BLaER1 treated with 17β-estradiol and CSF1 and Interleukin-3, amounts not matched to agents 10 nM and 100 nM (cell line): ENCODE results near the gene TSPAN18.

Experiments used
- H3K27ac ChIP-seq, 11 experiments: shearing (Covaris generic); formaldehyde crosslinking; 2 replicates each; pipeline ENCODE4 v1.8.1; 2022
- H3K27me3 ChIP-seq, 11 experiments: shearing (Covaris generic); formaldehyde crosslinking; 2 replicates each; pipeline ENCODE4 v1.8.1; 2022
- H3K36me3 ChIP-seq, 11 experiments: shearing (Covaris generic); formaldehyde crosslinking; 2 replicates each; pipeline ENCODE4 v1.8.1; 2022
- H3K4me1 ChIP-seq, 10 experiments: shearing (Covaris generic); formaldehyde crosslinking; 2 replicates each; pipeline ENCODE4 v1.8.1; 2022
- H3K4me2 ChIP-seq, 11 experiments: shearing (Covaris generic); formaldehyde crosslinking; 2 replicates each; pipeline ENCODE4 v1.8.1; 2022
- H3K4me3 ChIP-seq, 10 experiments: shearing (Covaris generic); formaldehyde crosslinking; 2 replicates each; pipeline ENCODE4 v1.8.1; 2022
- H3K9ac ChIP-seq, 11 experiments: shearing (Covaris generic); formaldehyde crosslinking; 2 replicates each; pipeline ENCODE4 v1.8.1; 2022
- H3K9me3 ChIP-seq, 11 experiments: shearing (Covaris generic); formaldehyde crosslinking; replicated peaks in 1 of 11; 2 replicates each; pipeline ENCODE4 v1.8.1; 2022
- H4K20me1 ChIP-seq, 11 experiments: shearing (Covaris generic); formaldehyde crosslinking; 2 replicates each; pipeline ENCODE4 v1.8.1; 2022
- Cebpa-rat ChIP-seq, 11 experiments: shearing (Covaris generic); IDR thresholded peaks; 2 replicates each; pipeline ENCODE4 v1.8.1; 2022

Gene TSPAN18

DNA sequence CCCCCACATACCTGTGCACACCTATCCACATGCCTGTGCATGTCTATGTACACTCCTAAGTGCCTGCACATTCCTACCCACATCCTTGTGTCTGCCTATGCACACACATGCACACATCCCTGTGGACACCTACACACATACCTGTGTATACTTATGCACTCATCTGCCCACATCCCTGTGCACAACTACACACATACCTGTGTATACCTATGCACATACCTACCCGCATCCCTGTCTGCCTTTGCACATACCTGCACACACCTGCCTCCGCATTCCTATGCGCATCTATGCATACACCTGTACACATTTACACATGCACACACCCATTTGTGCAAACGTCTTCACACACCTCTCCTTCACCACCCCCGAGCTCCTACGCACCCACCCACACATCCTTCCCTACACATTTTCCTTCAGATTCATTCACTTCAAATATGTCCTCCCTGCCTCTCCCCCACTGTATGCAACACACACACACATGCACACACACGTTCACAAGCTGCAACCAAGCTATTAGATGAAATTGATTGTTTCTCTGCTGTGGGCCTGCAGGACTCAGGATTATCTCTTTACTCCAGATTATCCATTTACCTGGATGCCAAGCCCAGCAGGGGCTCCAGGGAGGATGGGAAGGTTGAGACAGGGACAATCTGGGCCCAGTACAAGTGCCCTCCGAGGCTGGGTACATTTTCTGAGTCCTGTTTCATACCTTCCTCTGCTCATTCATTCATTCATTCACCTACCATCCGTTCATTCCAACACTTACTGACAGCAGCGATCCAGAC is 53.2 kb downstream of the TSPAN18 start:
- H3K27me3 ChIP-seq: no peaks in the 10 kb centered on the region
- H4K20me1 ChIP-seq: no peaks in the 10 kb centered on the region
- H3K9ac ChIP-seq: no peak overlapping the region
- no peaks in the 10 kb centered on the region for H3K36me3 ChIP-seq
- peaks cover 8 to 44% (median 34%) of the 10 kb centered on the region in 10 experiments for H3K4me1 ChIP-seq
- H3K9me3 ChIP-seq: peaks cover 0 to 20% (median 0%) of the 10 kb centered on the region in 11 experiments; a peak in 7 of 22 replicates
- no peak overlapping the region for H3K4me3 ChIP-seq
- no peak overlapping the region for H3K27ac ChIP-seq
- no peak overlapping the region for H3K4me2 ChIP-seq
- TF ChIP-seq Cebpa-rat (IDR thresholded peaks at IDR 0.05): no peak

DNA sequence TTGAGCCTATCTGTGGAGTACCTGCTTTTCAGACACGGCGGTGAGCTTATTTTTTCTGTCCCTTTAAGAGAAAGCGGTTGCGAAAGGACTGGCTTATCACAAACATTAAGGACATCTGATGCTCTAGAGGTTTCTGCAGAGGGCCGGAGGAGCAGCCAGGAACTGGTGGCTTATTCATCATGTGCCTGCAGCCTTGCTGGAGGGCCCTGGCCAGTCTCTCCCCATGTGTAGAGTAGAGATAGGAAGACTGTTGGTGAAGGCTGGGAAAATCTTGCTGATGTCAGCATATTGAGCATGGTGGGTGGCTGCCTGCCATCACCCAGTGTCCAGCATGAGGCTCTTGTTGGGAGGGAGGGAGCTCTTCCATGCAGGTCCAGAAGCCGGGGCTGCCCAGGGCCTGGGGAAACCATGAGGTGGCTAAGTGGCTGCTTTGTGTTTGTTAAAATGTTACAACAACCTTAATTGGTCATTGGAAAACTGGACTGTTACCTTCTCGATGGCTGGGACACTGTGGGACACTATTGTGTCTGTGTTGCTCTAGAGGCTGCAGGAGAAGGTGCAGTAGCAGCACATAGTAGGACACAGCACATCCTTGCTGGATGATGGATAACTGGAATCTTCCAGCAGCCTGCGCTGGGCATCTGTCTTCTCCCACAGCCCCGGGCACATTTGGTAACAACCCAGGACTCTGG is 54.3 kb downstream of the TSPAN18 start:
- H3K4me3 ChIP-seq: no peak overlapping the region
- peaks cover 0 to 9% (median 0%) of the 10 kb centered on the region in 11 experiments; a peak in 1 of 22 replicates for H4K20me1 ChIP-seq
- H3K27ac ChIP-seq: no peak overlapping the region
- H3K4me1 ChIP-seq: peaks cover 7 to 37% (median 29%) of the 10 kb centered on the region in 10 experiments; a peak in 18 of 20 replicates
- peaks cover 0 to 20% (median 0%) of the 10 kb centered on the region in 11 experiments; a peak in 7 of 22 replicates for H3K9me3 ChIP-seq
- TF ChIP-seq Cebpa-rat (IDR thresholded peaks at IDR 0.05): no peak
- H3K36me3 ChIP-seq: no peaks in the 10 kb centered on the region
- H3K4me2 ChIP-seq: no peak overlapping the region
- no peaks in the 10 kb centered on the region for H3K27me3 ChIP-seq
- H3K9ac ChIP-seq: no peak overlapping the region

DNA sequence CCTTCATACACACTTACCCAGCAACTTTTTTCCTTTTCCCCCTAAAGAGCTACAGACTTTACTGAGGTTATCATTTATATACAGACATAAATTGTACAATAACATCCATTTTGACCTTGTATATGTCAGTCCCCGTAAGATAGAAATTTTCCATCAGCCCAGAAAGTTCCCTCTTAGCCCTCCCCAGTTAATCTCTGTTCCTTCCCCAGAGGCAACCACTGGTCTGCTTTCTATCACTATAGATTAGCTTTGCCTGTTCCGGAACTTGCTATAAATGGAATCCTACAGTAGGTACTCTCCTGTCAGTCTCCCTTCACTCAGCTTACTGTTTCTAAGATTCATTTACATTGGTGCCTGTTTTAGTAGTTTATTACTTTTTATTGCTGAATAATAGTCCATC is 54.9 kb downstream of the TSPAN18 start:
- peaks cover 7 to 37% (median 29%) of the 10 kb centered on the region in 10 experiments; a peak in 18 of 20 replicates for H3K4me1 ChIP-seq
- no peaks in the 10 kb centered on the region for H3K27me3 ChIP-seq
- no peaks in the 10 kb centered on the region for H3K36me3 ChIP-seq
- no peak overlapping the region for H3K4me2 ChIP-seq
- H3K9me3 ChIP-seq: peaks cover 0 to 20% (median 0%) of the 10 kb centered on the region in 11 experiments; a peak in 7 of 22 replicates
- H3K27ac ChIP-seq: no peak overlapping the region
- peaks cover 0 to 9% (median 0%) of the 10 kb centered on the region in 11 experiments; a peak in 1 of 22 replicates for H4K20me1 ChIP-seq
- H3K4me3 ChIP-seq: no peak overlapping the region
- TF ChIP-seq Cebpa-rat (IDR thresholded peaks at IDR 0.05): no peak
- H3K9ac ChIP-seq: no peak overlapping the region

DNA sequence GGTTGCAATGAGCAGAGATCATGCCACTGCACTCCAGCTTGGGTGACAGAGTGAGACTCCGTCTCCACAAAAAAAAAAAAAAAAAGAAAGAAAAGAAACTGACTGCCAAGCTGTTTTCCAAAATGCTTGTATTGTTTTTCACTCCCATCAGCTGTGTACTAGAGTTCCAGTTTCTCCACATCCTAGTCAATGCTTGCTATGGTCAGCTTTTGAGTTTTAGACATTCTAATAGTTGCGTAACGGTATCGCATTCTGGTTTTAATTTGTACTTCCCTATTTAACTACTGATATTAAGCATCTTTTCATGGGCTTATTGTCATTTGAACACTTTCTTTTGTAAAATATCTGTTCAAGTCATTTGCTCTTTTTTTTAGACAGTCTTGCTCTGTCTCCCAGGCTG is 55.7 kb downstream of the TSPAN18 start:
- no peaks in the 10 kb centered on the region for H3K36me3 ChIP-seq
- H3K9ac ChIP-seq: no peak overlapping the region
- H3K9me3 ChIP-seq: peaks cover 0 to 20% (median 0%) of the 10 kb centered on the region in 11 experiments; a peak in 7 of 22 replicates
- no peak overlapping the region for H3K4me2 ChIP-seq
- H3K4me1 ChIP-seq: peaks cover 7 to 34% (median 29%) of the 10 kb centered on the region in 10 experiments; a peak in 18 of 20 replicates
- TF ChIP-seq Cebpa-rat (IDR thresholded peaks at IDR 0.05): peak in 5 of 11 experiments; percentile 33 to 67 (median 49); a peak in 4 of 22 replicates
- peaks cover 0 to 9% (median 0%) of the 10 kb centered on the region in 11 experiments; a peak in 1 of 22 replicates for H4K20me1 ChIP-seq
- no peaks in the 10 kb centered on the region for H3K27me3 ChIP-seq
- no peak overlapping the region for H3K4me3 ChIP-seq
- no peak overlapping the region for H3K27ac ChIP-seq

DNA sequence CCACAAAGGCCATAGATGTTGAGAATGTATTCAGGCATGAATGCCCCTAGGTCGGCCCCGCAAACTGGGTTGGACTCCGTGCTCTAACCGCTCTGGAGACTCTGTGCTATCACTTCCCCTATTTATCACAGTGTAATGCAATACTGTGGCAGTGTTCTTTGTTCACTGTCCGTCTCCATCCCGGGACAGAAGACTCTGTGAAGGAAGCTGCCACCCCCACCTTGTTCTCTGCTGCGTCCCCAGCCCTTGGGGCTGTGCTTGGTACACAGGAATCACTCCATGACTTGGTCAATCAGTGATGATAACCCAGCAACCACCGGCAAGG is 57.6 kb downstream of the TSPAN18 start:
- Histone ChIP-seq H3K9me3 (peaks cover 0 to 20% (median 0%) of the 10 kb centered on the region in 11 experiments; a peak in 7 of 22 replicates), H4K20me1 (peaks cover 0 to 9% (median 0%) of the 10 kb centered on the region in 11 experiments; a peak in 1 of 22 replicates), H3K4me3 (no peak overlapping the region), H3K4me1 (peaks cover 12 to 27% (median 23%) of the 10 kb centered on the region in 10 experiments), H3K4me2 (peak overlapping the region; percentile 2 to 71 (median 51); a peak in 19 of 22 replicates), H3K36me3 (no peaks in the 10 kb centered on the region), H3K27ac (peak overlapping the region in 2 of 11 experiments; percentile 19 to 39; a peak in 2 of 22 replicates), H3K27me3 (peaks cover 0 to 9% (median 0%) of the 10 kb centered on the region in 11 experiments; a peak in 2 of 22 replicates), H3K9ac (no peak overlapping the region)
- no peak for TF ChIP-seq Cebpa-rat (IDR thresholded peaks at IDR 0.05)

DNA sequence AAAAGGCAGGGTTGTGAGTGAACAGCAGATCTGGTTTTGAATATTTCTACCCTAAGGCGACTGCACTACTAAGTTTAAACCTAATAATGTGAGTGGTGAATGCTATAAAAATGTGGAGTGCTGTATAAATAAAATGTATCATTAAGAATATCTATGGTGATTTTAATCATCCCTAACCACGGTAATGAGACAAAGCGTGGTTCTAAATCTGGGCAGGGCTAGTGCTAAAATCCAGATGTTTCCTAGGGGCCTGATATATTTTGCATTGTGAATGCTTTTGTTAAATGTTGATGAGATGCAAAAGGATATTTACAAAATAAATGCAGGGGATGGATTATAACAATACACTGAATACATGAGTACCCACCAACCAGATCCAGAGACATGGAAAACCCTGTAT is 58.1 kb downstream of the TSPAN18 start:
- H3K27me3 ChIP-seq: peaks cover 0 to 9% (median 0%) of the 10 kb centered on the region in 11 experiments; a peak in 2 of 22 replicates
- no peak overlapping the region for H3K27ac ChIP-seq
- TF ChIP-seq Cebpa-rat (IDR thresholded peaks at IDR 0.05): no peak
- H3K4me3 ChIP-seq: no peak overlapping the region
- peaks cover 0 to 9% (median 0%) of the 10 kb centered on the region in 11 experiments; a peak in 1 of 22 replicates for H4K20me1 ChIP-seq
- no peaks in the 10 kb centered on the region for H3K36me3 ChIP-seq
- peaks cover 0 to 20% (median 0%) of the 10 kb centered on the region in 11 experiments; a peak in 7 of 22 replicates for H3K9me3 ChIP-seq
- H3K4me2 ChIP-seq: peak overlapping the region in 6 of 11 experiments; percentile 43 to 71 (median 61); a peak in 6 of 22 replicates
- peaks cover 12 to 30% (median 23%) of the 10 kb centered on the region in 10 experiments for H3K4me1 ChIP-seq
- no peak overlapping the region for H3K9ac ChIP-seq

DNA sequence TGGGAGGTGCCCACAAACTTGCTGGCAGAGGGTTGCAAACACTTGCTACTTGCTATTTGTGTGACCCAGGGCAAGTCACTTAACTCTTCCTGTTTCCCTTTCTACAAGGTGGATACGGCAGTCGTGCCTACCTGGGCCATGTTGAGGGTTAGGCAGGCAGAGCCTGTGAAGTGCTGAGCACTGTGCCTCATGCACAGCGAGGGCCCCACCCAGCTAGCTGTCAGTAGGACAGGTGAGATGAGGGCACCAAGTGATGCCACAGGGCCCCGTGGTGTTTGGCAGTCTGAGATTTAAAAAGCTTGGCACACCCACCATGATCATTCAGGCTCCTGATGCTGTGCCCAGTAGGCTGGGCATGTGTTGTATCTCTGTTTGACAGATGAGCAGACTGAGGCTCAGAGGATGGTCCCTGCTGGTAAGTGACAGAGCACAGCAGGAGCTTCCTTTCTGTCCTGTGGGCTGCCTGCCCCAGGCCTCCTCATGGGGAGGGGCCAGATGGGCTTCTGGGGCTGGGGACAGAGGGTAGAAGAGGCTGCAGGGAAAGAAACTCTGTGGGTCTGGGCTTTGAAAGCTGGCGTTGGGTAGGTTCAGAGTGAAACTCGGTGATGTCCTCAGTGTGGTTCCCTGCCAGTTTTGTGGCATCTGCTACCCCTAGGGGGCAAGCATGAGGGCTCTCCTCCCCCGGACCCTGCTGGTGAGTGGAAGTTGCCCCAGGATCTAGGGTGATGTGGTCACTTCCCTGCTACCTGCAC is 59.3 kb downstream of the TSPAN18 start:
- Histone ChIP-seq H3K36me3 (no peaks in the 10 kb centered on the region), H4K20me1 (peaks cover 0 to 9% (median 0%) of the 10 kb centered on the region in 11 experiments; a peak in 1 of 22 replicates), H3K9me3 (peaks cover 0 to 19% (median 0%) of the 10 kb centered on the region in 11 experiments; a peak in 7 of 22 replicates), H3K9ac (no peak overlapping the region), H3K4me3 (no peak overlapping the region), H3K4me2 (no peak overlapping the region), H3K27ac (no peak overlapping the region), H3K27me3 (peaks cover 0 to 9% (median 0%) of the 10 kb centered on the region in 11 experiments; a peak in 2 of 22 replicates), H3K4me1 (peaks cover 12 to 30% (median 23%) of the 10 kb centered on the region in 10 experiments)
- TF ChIP-seq Cebpa-rat (IDR thresholded peaks at IDR 0.05): no peak

DNA sequence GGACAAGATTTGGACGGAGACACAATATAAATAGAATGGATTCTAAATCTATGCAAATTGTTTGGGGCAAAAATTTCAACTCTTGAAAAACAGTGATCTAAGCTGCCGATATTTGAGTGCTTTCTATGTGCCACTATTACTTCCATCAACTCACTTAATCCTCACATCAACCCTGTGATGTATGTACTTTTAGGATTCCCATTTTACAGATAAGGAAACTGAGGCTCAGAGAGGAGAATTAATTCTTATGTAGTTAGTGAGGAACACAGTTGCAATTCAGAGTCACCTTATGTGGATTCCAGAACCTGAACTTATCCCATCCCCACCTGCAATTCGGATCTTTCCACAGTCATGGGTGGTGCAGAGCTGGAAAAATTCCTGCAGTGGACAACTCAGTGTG is 60.3 kb downstream of the TSPAN18 start:
- peaks cover 0 to 9% (median 0%) of the 10 kb centered on the region in 11 experiments; a peak in 2 of 22 replicates for H3K27me3 ChIP-seq
- no peak overlapping the region for H3K4me2 ChIP-seq
- peaks cover 0 to 9% (median 0%) of the 10 kb centered on the region in 11 experiments; a peak in 7 of 22 replicates for H3K9me3 ChIP-seq
- no peak overlapping the region for H3K9ac ChIP-seq
- TF ChIP-seq Cebpa-rat (IDR thresholded peaks at IDR 0.05): no peak
- peaks cover 12 to 30% (median 23%) of the 10 kb centered on the region in 10 experiments for H3K4me1 ChIP-seq
- no peak overlapping the region for H3K27ac ChIP-seq
- no peaks in the 10 kb centered on the region for H3K36me3 ChIP-seq
- peaks cover 0 to 9% (median 0%) of the 10 kb centered on the region in 11 experiments; a peak in 2 of 22 replicates for H4K20me1 ChIP-seq
- H3K4me3 ChIP-seq: no peak overlapping the region
